A673 (cell line): ENCODE measurements around the gene RNF213.
"Not testable (repeated sequence)": the region's sequence is repeated elsewhere in the genome, so short reads cannot be mapped to it uniquely, and the experiment has no call there.

Source experiments
- CTCF ChIP-seq: fragments of 300-800, 200-600 bp; sonication (generic); conservative IDR thresholded peaks from 2 replicates; pipeline ENCODE4 v1.5.1; 2017; ENCODE audit warnings: low read depth, mild to moderate bottlenecking, antibody characterized with exemption, low read length, moderate library complexity, mixed read lengths
- EZH2 ChIP-seq: fragments of 200-600 bp; sonication (generic); IDR thresholded peaks from 2 replicates; pipeline ENCODE4 v1.6.1; 2017; ENCODE audit warnings: borderline replicate concordance, low read depth, mild to moderate bottlenecking, mixed read lengths, antibody characterized with exemption, low read length; ENCODE audit not compliant: poor library complexity, severe bottlenecking

DNA sequence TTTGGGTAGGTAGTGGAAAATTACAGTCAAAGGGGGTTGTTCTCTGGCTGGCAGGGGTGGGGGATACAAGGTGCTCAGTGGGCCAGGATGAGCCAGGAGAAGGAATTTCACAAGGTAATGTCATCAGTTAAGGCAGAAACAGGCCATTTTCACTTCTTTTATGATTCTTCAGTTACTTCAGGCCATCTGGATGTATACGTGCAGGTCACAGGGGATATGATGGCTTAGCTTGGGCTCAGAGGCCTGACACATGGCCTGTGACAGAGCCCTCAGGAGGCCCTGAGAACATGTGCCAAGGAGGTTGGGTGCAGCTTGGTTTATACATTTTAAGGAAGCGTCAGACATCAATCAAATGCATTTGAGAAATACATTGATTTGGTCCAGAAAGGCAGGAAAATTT, 2.4 kb upstream of the RNF213 start:
- TF ChIP-seq CTCF, EZH2: not testable (repeated sequence)
